CD14-positive monocyte (primary cell): ENCODE results near the gene PCDHAC2. TPM values are rescaled to one million over a fixed set of nuclear protein-coding genes. Genes with fewer than 3 reads are reported as not detected.

Experiments
- DNase-seq, 3 donors: peaks; one replicate each; pipeline ENCODE4 v3.0.0-alpha.2; 2011 to 2022
- H2AFZ ChIP-seq: 2 replicates; pipeline ENCODE4 v1.6.0; 2012; ENCODE audit warnings: mild to moderate bottlenecking, low read depth, low read length, inconsistent platforms; ENCODE audit not compliant: insufficient read depth, poor library complexity, severe bottlenecking
- H3K27ac ChIP-seq, 2 donors: 1 replicate in 1 of 2; 2 replicates in 1 of 2; pipeline ENCODE4 v1.5.1; 2012 to 2013; ENCODE audit warnings: low read length in 2 of 2, control low read depth in 1 of 2, inconsistent platforms in 1 of 2, low read depth in 1 of 2, mild to moderate bottlenecking in 1 of 2
- H3K27me3 ChIP-seq, 2 donors: one replicate each; pipeline versions ENCODE4 v1.6.0 to v1.6.1; 2011 to 2013; ENCODE audit warnings: low read length in 2 of 2; ENCODE audit not compliant: control insufficient read depth in 2 of 2, insufficient read depth in 2 of 2
- H3K36me3 ChIP-seq, 2 donors: replicated peaks in 1 of 2; 1 replicate in 1 of 2; 2 replicates in 1 of 2; pipeline versions ENCODE4 v1.5.1 to v1.6.1; 2012 to 2013; ENCODE audit warnings: low read length in 2 of 2, control low read depth in 1 of 2, inconsistent platforms in 1 of 2, mild to moderate bottlenecking in 1 of 2; ENCODE audit not compliant: insufficient read depth in 2 of 2, control insufficient read depth in 1 of 2
- H3K4me1 ChIP-seq, 2 donors: 1 replicate in 1 of 2; 2 replicates in 1 of 2; pipeline versions ENCODE4 v1.5.1 to v1.6.1; 2012 to 2013; ENCODE audit warnings: low read length in 2 of 2, control low read depth in 1 of 2, inconsistent platforms in 1 of 2, mild to moderate bottlenecking in 1 of 2, moderate library complexity in 1 of 2; ENCODE audit not compliant: insufficient read depth in 2 of 2, control insufficient read depth in 1 of 2
- H3K4me2 ChIP-seq: replicated peaks from 2 replicates; pipeline ENCODE3; 2012; ENCODE audit warnings: low read length, moderate library complexity, mild to moderate bottlenecking; ENCODE audit not compliant: poor library complexity, severe bottlenecking; ENCODE audit errors: extremely low read depth
- H3K4me3 ChIP-seq, 3 experiments: fragments of 200-600 bp in 1 of 3; sonication (generic) in 1 of 3; replicated peaks in 1 of 3; 1 replicate in 2 of 3; 2 replicates in 1 of 3; pipeline ENCODE4 v1.5.1; 2011 to 2013; ENCODE audit warnings: low read length in 3 of 3, mild to moderate bottlenecking in 3 of 3, control low read depth in 2 of 3, low read depth in 2 of 3, inconsistent platforms in 1 of 3, moderate library complexity in 1 of 3
- H3K79me2 ChIP-seq: 2 replicates; pipeline ENCODE4 v1.6.0; 2012; ENCODE audit warnings: mild to moderate bottlenecking, control low read depth, inconsistent platforms, low read length, moderate library complexity; ENCODE audit not compliant: insufficient read depth
- H3K9ac ChIP-seq: 2 replicates; pipeline ENCODE4 v1.6.0; 2017; ENCODE audit warnings: low read length, mild to moderate bottlenecking; ENCODE audit not compliant: insufficient read depth, poor library complexity, severe bottlenecking
- H3K9me3 ChIP-seq, 2 donors: replicated peaks in 1 of 2; 1 replicate in 1 of 2; 2 replicates in 1 of 2; pipeline versions ENCODE4 v1.5.1 to v1.6.1; 2012 to 2013; ENCODE audit warnings: low read length in 2 of 2, control low read depth in 1 of 2; ENCODE audit not compliant: control insufficient read depth in 1 of 2, insufficient read depth in 1 of 2
- H4K20me1 ChIP-seq: 2 replicates; pipeline ENCODE4 v1.6.0; 2012; ENCODE audit warnings: mild to moderate bottlenecking, low read length, control low read depth, moderate library complexity; ENCODE audit not compliant: insufficient read depth
- H3K27ac Mint-ChIP-seq, 7 donors: one replicate each; pipeline ENCODE4 v1.8.0; 2020; ENCODE audit warnings: mild to moderate bottlenecking in 7 of 7, mixed read lengths in 7 of 7, moderate library complexity in 6 of 7, inconsistent platforms in 2 of 7
- H3K27me3 Mint-ChIP-seq, 3 donors: one replicate each; pipeline ENCODE4 v1.8.0; 2021 to 2022; ENCODE audit warnings: low read depth in 3 of 3, mild to moderate bottlenecking in 3 of 3, mixed read lengths in 3 of 3, moderate library complexity in 3 of 3, inconsistent platforms in 1 of 3
- H3K36me3 Mint-ChIP-seq, 2 donors: one replicate each; pipeline ENCODE4 v1.8.0; 2020; ENCODE audit warnings: mixed read lengths in 2 of 2, inconsistent platforms in 1 of 2, mild to moderate bottlenecking in 1 of 2
- H3K4me1 Mint-ChIP-seq: one replicate; pipeline ENCODE4 v1.8.0; 2020; ENCODE audit warnings: mild to moderate bottlenecking, mixed read lengths
- H3K4me3 Mint-ChIP-seq, 2 donors: one replicate each; pipeline ENCODE4 v1.8.0; 2020; ENCODE audit warnings: mild to moderate bottlenecking in 2 of 2, mixed read lengths in 2 of 2, moderate library complexity in 1 of 2
- H3K9me3 Mint-ChIP-seq, 7 donors: one replicate each; pipeline ENCODE4 v1.8.0; 2020 to 2022; ENCODE audit warnings: mixed read lengths in 7 of 7, mild to moderate bottlenecking in 6 of 7, moderate library complexity in 6 of 7, inconsistent platforms in 2 of 7
- CTCF ChIP-seq: fragments of 200-600 bp; IDR thresholded peaks from one replicate; pipeline ENCODE4 v1.8.0; 2022; ENCODE audit warnings: antibody characterized with exemption, mild to moderate bottlenecking
- WGBS: methylation state at CpG from one replicate; pipeline ENCODE4 v1.1.5; 2013; ENCODE audit warnings: missing lambda C conversion rate; ENCODE audit not compliant: insufficient coverage; 5-methylcytosine and 5-hydroxymethylcytosine counted together
- intact Hi-C, 2 donors: fragments of 100-400 bp; cut with micrococcal nuclease; formaldehyde crosslinking; loops; one replicate each; pipeline versions ENCODE4 v1.15.0 to v1.15.1; 2023
- polyA plus RNA-seq, 3 donors: library from polyadenylated mRNA; depleted of rRNA in 1 of 3; unstranded in 2 of 3; stranded (reverse) in 1 of 3; fragments of 300-500 nt in 2 of 3; fragments of >200 nt in 1 of 3; fragmentation: Illumina TruSeq in 2 of 3; gene quantifications; 1 replicate in 2 of 3; 2 replicates in 1 of 3; pipeline ENCODE4 v1.2.3, GENCODE V29; 2012 to 2021

Gene PCDHAC2
- polyA plus RNA-seq, 3 donors = not detected

GRCh38 chr5:140978983-140979382, 12.7 kb downstream of the PCDHAC2 start:
- Histone ChIP-seq H3K79me2 (no peaks in the 10 kb centered on the region), H3K9ac (no peak overlapping the region), H4K20me1 (no peaks in the 10 kb centered on the region), H2AFZ (no peak overlapping the region), H3K9me3 (peaks cover 2 to 3% of the 10 kb centered on the region in 2 donors), H3K4me2 (no peak overlapping the region), H3K36me3 (no peaks in the 10 kb centered on the region), H3K27ac (no peak overlapping the region), H3K4me3 (no peak overlapping the region), H3K27me3 (no peaks in the 10 kb centered on the region), H3K4me1 (no peaks in the 10 kb centered on the region)
- Mint-ChIP-seq H3K9me3 (peaks cover 0 to 12% (median 3%) of the 10 kb centered on the region in 7 donors), H3K27me3 (peaks cover 0 to 2% (median 2%) of the 10 kb centered on the region in 3 donors), H3K36me3 (no peaks in the 10 kb centered on the region), H3K4me3 (no peak overlapping the region), H3K27ac (no peak overlapping the region), H3K4me1 (no peaks in the 10 kb centered on the region)
- TF ChIP-seq CTCF = no peak
- intact Hi-C loops = no loop called here
- 100% methylated on average over 1 of the region's 1 CpG for WGBS
- DNase-seq = no peak

DNA sequence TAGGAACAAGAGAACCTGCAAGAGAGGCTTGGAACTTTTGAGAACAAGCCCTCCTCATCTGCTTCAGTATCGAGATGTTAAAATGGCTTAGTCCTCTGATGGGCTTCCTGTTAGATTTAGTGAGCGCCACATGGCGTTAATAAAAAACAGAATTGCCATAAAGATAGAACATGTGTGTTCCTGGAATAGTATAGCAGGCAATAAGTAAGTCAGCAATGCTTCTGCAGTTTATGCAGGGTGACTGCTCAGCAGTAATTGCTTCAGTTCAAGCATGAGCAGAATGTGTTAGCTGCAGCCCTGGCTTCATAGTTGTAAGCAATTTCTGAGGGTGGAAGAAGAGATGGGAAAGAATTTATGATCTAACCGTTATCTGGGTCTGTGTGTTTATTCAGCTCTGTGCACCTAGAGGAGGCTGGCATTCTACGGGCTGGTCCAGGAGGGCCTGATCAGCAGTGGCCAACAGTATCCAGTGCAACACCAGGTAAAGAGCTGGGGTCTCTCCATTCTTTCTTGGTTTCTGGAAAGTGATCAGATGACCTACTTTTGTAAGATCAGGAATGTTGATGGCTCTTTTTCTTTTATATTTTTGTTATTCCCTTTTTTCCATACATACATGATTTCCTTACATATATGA, 15.9 kb downstream of the PCDHAC2 start:
- no peak overlapping the region for H3K4me3 Mint-ChIP-seq
- intact Hi-C loops = no loop called here
- no peaks in the 10 kb centered on the region for H4K20me1 ChIP-seq
- no peaks in the 10 kb centered on the region for H3K4me1 ChIP-seq
- no peak overlapping the region for H3K4me3 ChIP-seq
- no peak overlapping the region for H2AFZ ChIP-seq
- H3K9me3 Mint-ChIP-seq = peaks cover 4 to 19% (median 7%) of the 10 kb centered on the region in 7 donors
- WGBS = 93% methylated on average over 5 of the region's 5 CpGs
- H3K4me2 ChIP-seq = no peak overlapping the region
- peaks cover 0 to 4% (median 3%) of the 10 kb centered on the region in 3 donors for H3K27me3 Mint-ChIP-seq
- H3K4me1 Mint-ChIP-seq = no peaks in the 10 kb centered on the region
- no peaks in the 10 kb centered on the region for H3K79me2 ChIP-seq
- H3K27ac Mint-ChIP-seq = peak overlapping the region in 1 of 7 donors; percentile 8
- H3K27me3 ChIP-seq = no peaks in the 10 kb centered on the region
- no peak for TF ChIP-seq CTCF
- no peak for DNase-seq
- H3K36me3 Mint-ChIP-seq = no peaks in the 10 kb centered on the region
- peaks cover 4 to 5% of the 10 kb centered on the region in 2 donors for H3K9me3 ChIP-seq
- no peak overlapping the region for H3K27ac ChIP-seq
- no peaks in the 10 kb centered on the region for H3K36me3 ChIP-seq
- no peak overlapping the region for H3K9ac ChIP-seq
